ENCODE results near the gene CTNNB1.

The CTNNB1 gene

GRCh38 chr3:41205591-41205990 lies 6.3 kb downstream of the CTNNB1 start:
- no peak for ATAC-seq (ENCODE audit: insufficient read depth, low read depth)
- TF ChIP-seq, protein P1, sequence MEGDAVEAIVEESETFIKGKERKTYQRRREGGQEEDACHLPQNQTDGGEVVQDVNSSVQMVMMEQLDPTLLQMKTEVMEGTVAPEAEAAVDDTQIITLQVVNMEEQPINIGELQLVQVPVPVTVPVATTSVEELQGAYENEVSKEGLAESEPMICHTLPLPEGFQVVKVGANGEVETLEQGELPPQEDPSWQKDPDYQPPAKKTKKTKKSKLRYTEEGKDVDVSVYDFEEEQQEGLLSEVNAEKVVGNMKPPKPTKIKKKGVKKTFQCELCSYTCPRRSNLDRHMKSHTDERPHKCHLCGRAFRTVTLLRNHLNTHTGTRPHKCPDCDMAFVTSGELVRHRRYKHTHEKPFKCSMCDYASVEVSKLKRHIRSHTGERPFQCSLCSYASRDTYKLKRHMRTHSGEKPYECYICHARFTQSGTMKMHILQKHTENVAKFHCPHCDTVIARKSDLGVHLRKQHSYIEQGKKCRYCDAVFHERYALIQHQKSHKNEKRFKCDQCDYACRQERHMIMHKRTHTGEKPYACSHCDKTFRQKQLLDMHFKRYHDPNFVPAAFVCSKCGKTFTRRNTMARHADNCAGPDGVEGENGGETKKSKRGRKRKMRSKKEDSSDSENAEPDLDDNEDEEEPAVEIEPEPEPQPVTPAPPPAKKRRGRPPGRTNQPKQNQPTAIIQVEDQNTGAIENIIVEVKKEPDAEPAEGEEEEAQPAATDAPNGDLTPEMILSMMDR (IDR thresholded peaks at IDR 0.05; ENCODE audit: borderline replicate concordance, extremely low read depth, low read length, poor library complexity, severe bottlenecking), result no peak
- TF ChIP-seq EZH2 (IDR thresholded peaks at IDR 0.05; ENCODE audit: borderline replicate concordance, low read depth, low read length, severe bottlenecking), result no peak
- no peak overlapping the region for H2AFZ ChIP-seq (ENCODE audit: low read depth, low read length)
- peaks cover 94% of the 10 kb centered on the region for H4K20me1 ChIP-seq (ENCODE audit: insufficient read depth, low read length)
- H3K27me3 ChIP-seq (ENCODE audit: insufficient read depth, low read length, poor library complexity), result no peaks in the 10 kb centered on the region
- peaks cover 9% of the 10 kb centered on the region; the same call in 1 of the 2 replicates for H3K36me3 ChIP-seq (ENCODE audit: insufficient read depth, low read length)
- H3K4me1 ChIP-seq (ENCODE audit: insufficient read depth, low read length), result peaks cover 46% of the 10 kb centered on the region
- no peak overlapping the region for H3K9ac ChIP-seq (ENCODE audit: low read depth, low read length)
- H3K79me2 ChIP-seq (ENCODE audit: insufficient read depth, low read length), result peaks cover 100% of the 10 kb centered on the region
- peak overlapping the region; percentile 35 for H3K4me2 ChIP-seq (ENCODE audit: insufficient read depth, low read length)
- no peak for DNase-seq
- 0 out of 4 replicates have a peak overlapping the region, but pooled peaks of 1 of the 2 experiments have one; percentile 7 for H3K4me3 ChIP-seq (ENCODE audit: low read depth in 1 of 2, low read length in 2 of 2)
- no peak overlapping the region for H3K27ac ChIP-seq (ENCODE audit: low read length)
- no peaks in the 10 kb centered on the region for H3K9me3 ChIP-seq (ENCODE audit: insufficient read depth, low read length, severe bottlenecking)

- Histone ChIP-seq H3K36me3 (ENCODE audit: insufficient read depth, low read length) (0 out of 2 replicates have a peak, but pooled peaks cover 5% of the 10 kb centered on the region), H3K27me3 (ENCODE audit: insufficient read depth, low read length, poor library complexity) (no peaks in the 10 kb centered on the region), H3K27ac (ENCODE audit: low read length) (no peak overlapping the region), H3K4me3 (ENCODE audit: low read depth in 1 of 2, low read length in 2 of 2) (no peak overlapping the region), H3K79me2 (ENCODE audit: insufficient read depth, low read length) (peaks cover 100% of the 10 kb centered on the region), H3K4me1 (ENCODE audit: insufficient read depth, low read length) (peaks cover 28% of the 10 kb centered on the region), H3K4me2 (ENCODE audit: insufficient read depth, low read length) (no peak overlapping the region), H2AFZ (ENCODE audit: low read depth, low read length) (no peak overlapping the region), H3K9ac (ENCODE audit: low read depth, low read length) (no peak overlapping the region), H4K20me1 (ENCODE audit: insufficient read depth, low read length) (peaks cover 96% of the 10 kb centered on the region), H3K9me3 (ENCODE audit: insufficient read depth, low read length, severe bottlenecking) (no peaks in the 10 kb centered on the region)
- DNase-seq, result no peak
- TF ChIP-seq, protein P1 (IDR thresholded peaks at IDR 0.05; ENCODE audit: borderline replicate concordance, extremely low read depth, low read length, poor library complexity, severe bottlenecking), result no peak
- TF ChIP-seq EZH2 (IDR thresholded peaks at IDR 0.05; ENCODE audit: borderline replicate concordance, low read depth, low read length, severe bottlenecking), result no peak
- ATAC-seq (ENCODE audit: insufficient read depth, low read depth), result no peak
Observed at GRCh38 chr3:41207355-41207754, 8.1 kb downstream of the CTNNB1 start.

GRCh38 chr3:41208507-41209220 lies 9.4 kb downstream of the CTNNB1 start:
- DNase-seq (no peak), ATAC-seq (ENCODE audit: insufficient read depth, low read depth) (no peak)
- no peak overlapping the region for H2AFZ ChIP-seq (ENCODE audit: low read depth, low read length)
- no peak overlapping the region for H3K9ac ChIP-seq (ENCODE audit: low read depth, low read length)
- no peak overlapping the region for H3K4me3 ChIP-seq (ENCODE audit: low read depth in 1 of 2, low read length in 2 of 2)
- peaks cover 96% of the 10 kb centered on the region for H4K20me1 ChIP-seq (ENCODE audit: insufficient read depth, low read length)
- no peak overlapping the region for H3K4me2 ChIP-seq (ENCODE audit: insufficient read depth, low read length)
- H3K4me1 ChIP-seq (ENCODE audit: insufficient read depth, low read length), result peaks cover 15% of the 10 kb centered on the region; the same call in 1 of the 2 replicates
- no peaks in the 10 kb centered on the region for H3K9me3 ChIP-seq (ENCODE audit: insufficient read depth, low read length, severe bottlenecking)
- TF ChIP-seq, protein P1 (IDR thresholded peaks at IDR 0.05; ENCODE audit: borderline replicate concordance, extremely low read depth, low read length, poor library complexity, severe bottlenecking), result no peak
- H3K79me2 ChIP-seq (ENCODE audit: insufficient read depth, low read length), result peaks cover 100% of the 10 kb centered on the region
- no peaks in the 10 kb centered on the region for H3K27me3 ChIP-seq (ENCODE audit: insufficient read depth, low read length, poor library complexity)
- no peaks in the 10 kb centered on the region for H3K36me3 ChIP-seq (ENCODE audit: insufficient read depth, low read length)
- no peak overlapping the region for H3K27ac ChIP-seq (ENCODE audit: low read length)

Measured in DND-41 (cell line).